MM.1S (cell line): Measurements from ENCODE around the gene DNAJB5.

Experiments
- DNase-seq: peaks from one replicate; pipeline ENCODE4 v3.0.0-alpha.2; 2015
- H2AFZ ChIP-seq: fragments of 300-600 bp; sonication (generic); 2 replicates; pipeline ENCODE4 v1.6.0; 2016; ENCODE audit warnings: antibody characterized with exemption, low read length
- H3F3A ChIP-seq: fragments of 300-600 bp; sonication (generic); 2 replicates; pipeline ENCODE4 v1.6.1; 2016; ENCODE audit warnings: mild to moderate bottlenecking, antibody characterized with exemption, low read length, moderate library complexity, mixed read lengths; ENCODE audit not compliant: insufficient read depth
- H3K27ac ChIP-seq: fragments of 300-600 bp; sonication (generic); 2 replicates; pipeline ENCODE4 v1.5.1; 2016; ENCODE audit warnings: mild to moderate bottlenecking, low read length
- H3K27me3 ChIP-seq: fragments of 300-600 bp; sonication (generic); replicated peaks from 2 replicates; pipeline ENCODE4 v1.6.0; 2016; ENCODE audit warnings: low read length; ENCODE audit not compliant: insufficient read depth
- H3K36me3 ChIP-seq: fragments of 300-600 bp; sonication (generic); replicated peaks from 2 replicates; pipeline ENCODE4 v1.6.1; 2016; ENCODE audit warnings: mild to moderate bottlenecking, low read length, mixed read lengths; ENCODE audit not compliant: insufficient read depth
- H3K4me1 ChIP-seq: fragments of 300-600 bp; sonication (generic); 2 replicates; pipeline ENCODE4 v1.6.1; 2016; ENCODE audit warnings: low read length, mixed read lengths
- H3K4me2 ChIP-seq: fragments of 300-600 bp; sonication (generic); 2 replicates; pipeline ENCODE4 v1.6.0; 2016; ENCODE audit warnings: low read depth, low read length
- H3K4me3 ChIP-seq: fragments of 300-600 bp; sonication (generic); 2 replicates; pipeline ENCODE4 v1.5.1; 2016; ENCODE audit warnings: low read length, mixed read lengths
- H3K79me2 ChIP-seq: fragments of 300-600 bp; sonication (generic); 2 replicates; pipeline ENCODE4 v1.6.1; 2016; ENCODE audit warnings: mixed run types, low read length, mixed read lengths
- H3K9ac ChIP-seq: fragments of 300-600 bp; sonication (generic); 2 replicates; pipeline ENCODE4 v1.6.1; 2016; ENCODE audit warnings: low read length, mixed read lengths
- H3K9me2 ChIP-seq: fragments of 300-600 bp; sonication (generic); replicated peaks from 2 replicates; pipeline ENCODE4 v1.6.1; 2016; ENCODE audit warnings: mild to moderate bottlenecking, low read length, mixed read lengths; ENCODE audit not compliant: insufficient read depth
- H3K9me3 ChIP-seq: fragments of 300-600 bp; sonication (generic); replicated peaks from 2 replicates; pipeline ENCODE4 v1.6.1; 2016; ENCODE audit warnings: mild to moderate bottlenecking, low read length, mixed read lengths; ENCODE audit not compliant: insufficient read depth
- H4K20me1 ChIP-seq: fragments of 300-600 bp; sonication (generic); 2 replicates; pipeline ENCODE4 v1.6.1; 2016; ENCODE audit warnings: mild to moderate bottlenecking, low read length, moderate library complexity, mixed read lengths; ENCODE audit not compliant: insufficient read depth
- EZH2 ChIP-seq: fragments of 300-600 bp; sonication (generic); optimal IDR thresholded peaks from 2 replicates; pipeline ENCODE3; 2017; ENCODE audit warnings: low read depth, mild to moderate bottlenecking, antibody characterized with exemption, low read length, mixed read lengths
- EZH2phosphoT487 ChIP-seq: fragments of 300-600 bp; sonication (generic); IDR thresholded peaks from 2 replicates; pipeline ENCODE4 v1.6.1; 2018; ENCODE audit warnings: antibody characterized with exemption, low read length
- TF ChIP-seq, protein P1 (sequence below): fragments of 300-600 bp; sonication (generic); IDR thresholded peaks from 2 replicates; pipeline ENCODE4 v1.5.1; 2016; ENCODE audit warnings: antibody characterized with exemption, low read length, mixed read lengths

The DNAJB5 gene

DNA sequence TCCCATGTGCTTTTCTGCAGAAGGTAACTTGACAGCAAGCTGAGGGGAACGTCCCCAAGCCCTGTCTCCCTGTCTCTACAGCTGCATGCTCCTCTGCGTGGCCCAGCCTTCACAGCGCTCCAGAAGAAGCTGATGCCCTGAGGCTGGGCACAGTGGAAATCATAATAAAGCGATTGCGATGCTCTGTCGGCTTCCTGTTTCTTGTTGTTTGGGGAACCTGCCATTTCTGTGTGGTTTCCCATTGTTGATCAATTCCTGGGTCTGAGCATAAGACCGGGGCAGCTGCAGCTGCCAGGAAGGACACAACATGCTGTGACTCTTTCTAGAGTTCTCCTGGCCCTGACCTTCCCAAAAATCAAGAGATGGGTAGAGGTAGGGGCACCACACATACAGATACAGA lies 7.2 kb upstream of the DNAJB5 start:
- H3K4me2 ChIP-seq = no peak overlapping the region

DNA sequence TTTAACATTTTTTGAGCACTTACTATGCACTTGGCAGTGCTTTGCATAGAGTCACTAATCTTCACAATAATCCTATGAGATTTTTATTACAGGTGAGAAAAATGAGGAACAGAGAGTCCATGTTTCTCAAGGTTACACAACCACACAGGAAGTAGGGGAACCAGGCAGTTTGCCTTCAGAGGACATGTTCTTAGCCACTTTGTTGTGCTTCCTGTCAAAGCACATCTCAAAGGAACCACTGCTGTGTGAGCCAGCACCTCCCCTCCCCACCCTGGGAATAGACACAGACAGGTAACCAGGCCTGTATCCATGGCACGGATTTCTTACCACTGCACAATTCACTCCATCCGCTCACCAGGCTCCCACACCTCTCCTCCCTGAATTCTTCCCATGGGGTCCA lies 6.3 kb upstream of the DNAJB5 start:
- no peaks in the 10 kb centered on the region for H3F3A ChIP-seq
- 0 out of 2 replicates have a peak overlapping the region, but pooled peaks have one; percentile 2 for H3K4me2 ChIP-seq
- H3K27me3 ChIP-seq = no peaks in the 10 kb centered on the region
- TF ChIP-seq, protein P1, sequence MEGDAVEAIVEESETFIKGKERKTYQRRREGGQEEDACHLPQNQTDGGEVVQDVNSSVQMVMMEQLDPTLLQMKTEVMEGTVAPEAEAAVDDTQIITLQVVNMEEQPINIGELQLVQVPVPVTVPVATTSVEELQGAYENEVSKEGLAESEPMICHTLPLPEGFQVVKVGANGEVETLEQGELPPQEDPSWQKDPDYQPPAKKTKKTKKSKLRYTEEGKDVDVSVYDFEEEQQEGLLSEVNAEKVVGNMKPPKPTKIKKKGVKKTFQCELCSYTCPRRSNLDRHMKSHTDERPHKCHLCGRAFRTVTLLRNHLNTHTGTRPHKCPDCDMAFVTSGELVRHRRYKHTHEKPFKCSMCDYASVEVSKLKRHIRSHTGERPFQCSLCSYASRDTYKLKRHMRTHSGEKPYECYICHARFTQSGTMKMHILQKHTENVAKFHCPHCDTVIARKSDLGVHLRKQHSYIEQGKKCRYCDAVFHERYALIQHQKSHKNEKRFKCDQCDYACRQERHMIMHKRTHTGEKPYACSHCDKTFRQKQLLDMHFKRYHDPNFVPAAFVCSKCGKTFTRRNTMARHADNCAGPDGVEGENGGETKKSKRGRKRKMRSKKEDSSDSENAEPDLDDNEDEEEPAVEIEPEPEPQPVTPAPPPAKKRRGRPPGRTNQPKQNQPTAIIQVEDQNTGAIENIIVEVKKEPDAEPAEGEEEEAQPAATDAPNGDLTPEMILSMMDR = no peak
- TF ChIP-seq EZH2 (no peak), EZH2phosphoT487 (no peak)
- H3K4me3 ChIP-seq = no peak overlapping the region
- no peaks in the 10 kb centered on the region for H3K36me3 ChIP-seq
- no peaks in the 10 kb centered on the region for H3K79me2 ChIP-seq
- no peak overlapping the region for H3K27ac ChIP-seq
- H3K9me3 ChIP-seq = no peaks in the 10 kb centered on the region
- DNase-seq = peak; percentile 31
- no peak overlapping the region for H2AFZ ChIP-seq
- no peaks in the 10 kb centered on the region for H3K9me2 ChIP-seq
- H4K20me1 ChIP-seq = no peaks in the 10 kb centered on the region
- H3K9ac ChIP-seq = no peak overlapping the region
- peaks cover 5% of the 10 kb centered on the region; the same call in 1 of the 2 replicates for H3K4me1 ChIP-seq

More for the DNA sequence above, 7.2 kb upstream of the DNAJB5 start:
- Histone ChIP-seq H3K27me3 (no peaks in the 10 kb centered on the region), H4K20me1 (no peaks in the 10 kb centered on the region), H3K9me3 (no peaks in the 10 kb centered on the region), H3K27ac (no peak overlapping the region), H3F3A (no peaks in the 10 kb centered on the region), H3K9me2 (no peaks in the 10 kb centered on the region), H3K79me2 (no peaks in the 10 kb centered on the region), H3K36me3 (no peaks in the 10 kb centered on the region), H3K4me1 (peaks cover 5% of the 10 kb centered on the region; the same call in 1 of the 2 replicates), H3K4me3 (no peak overlapping the region), H3K9ac (no peak overlapping the region), H2AFZ (no peak overlapping the region)
- no peak for DNase-seq
- TF ChIP-seq EZH2 = no peak
- TF ChIP-seq, protein P1 = no peak
- no peak for TF ChIP-seq EZH2phosphoT487

DNA sequence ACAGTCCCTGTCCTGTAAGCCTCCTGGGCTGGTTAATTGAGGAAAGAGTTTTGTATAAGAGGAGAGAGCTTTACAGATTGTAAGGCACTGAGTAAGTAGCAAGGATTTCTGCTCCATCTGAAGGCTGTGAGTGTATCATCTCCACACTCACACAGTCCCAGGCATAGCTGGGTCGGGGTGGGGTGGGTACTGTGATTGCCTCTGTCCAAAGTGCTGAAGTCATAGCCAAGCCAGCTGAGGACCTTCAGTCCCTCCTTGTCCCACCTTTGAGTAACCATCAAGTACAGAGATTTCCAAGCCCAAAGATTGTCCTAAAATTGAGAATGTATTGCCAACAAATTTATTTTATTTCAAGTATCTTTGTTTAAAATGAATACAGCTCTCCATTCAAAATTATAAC lies 5.5 kb upstream of the DNAJB5 start:
- Histone ChIP-seq H3K4me2 (no peak overlapping the region), H3K4me1 (peaks cover 5% of the 10 kb centered on the region; the same call in 1 of the 2 replicates), H3F3A (no peaks in the 10 kb centered on the region), H4K20me1 (no peaks in the 10 kb centered on the region), H3K9me3 (no peaks in the 10 kb centered on the region), H3K9me2 (no peaks in the 10 kb centered on the region), H3K4me3 (no peak overlapping the region), H3K9ac (no peak overlapping the region), H3K27me3 (no peaks in the 10 kb centered on the region), H3K79me2 (no peaks in the 10 kb centered on the region), H3K27ac (no peak overlapping the region), H3K36me3 (no peaks in the 10 kb centered on the region), H2AFZ (no peak overlapping the region)
- peak; percentile 36 for DNase-seq
- TF ChIP-seq, protein P1 = no peak
- no peak for TF ChIP-seq EZH2
